ENCODE results near the gene DYNC2I2. TPM values are rescaled to one million over a fixed set of nuclear protein-coding genes. Genes with fewer than 3 reads are reported as not detected.
A peak's percentile ranks its signal among the peaks of the same experiment; 100 is the strongest.

The DYNC2I2 gene
- total RNA-seq, 1 donor from 2014 or later, result 45.9 TPM

DNA sequence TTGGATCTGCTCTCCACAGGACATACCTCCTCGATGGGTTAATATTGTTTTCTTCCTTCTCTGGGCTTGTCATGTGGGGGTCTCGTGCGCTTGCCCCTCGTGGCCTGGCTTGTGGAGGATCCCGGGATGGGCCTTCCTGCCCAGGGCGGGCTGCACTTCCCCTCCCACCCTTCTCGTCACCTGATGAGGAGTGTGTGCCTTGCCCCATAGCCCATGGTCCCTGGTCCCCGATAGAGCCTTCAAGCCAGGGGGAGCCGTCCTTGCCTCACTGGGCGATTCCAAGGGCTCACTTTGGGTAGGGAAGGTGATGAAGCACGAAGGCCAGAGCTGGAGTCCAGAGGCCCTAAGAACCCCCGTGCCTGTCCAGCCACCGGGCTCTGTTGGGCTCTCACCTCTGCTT is 28.7 kb downstream of the DYNC2I2 start:
- Histone ChIP-seq H3K27me3 (no peaks in the 10 kb centered on the region), H3K27ac (no peak overlapping the region), H2AFZ (replicated peaks) (no peak overlapping the region), H3K4me3 (no peak overlapping the region), H3K36me3 (no peaks in the 10 kb centered on the region), H4K20me1 (ENCODE audit: low read depth) (peaks cover 3% of the 10 kb centered on the region), H3K4me1 (no peaks in the 10 kb centered on the region), H3K9me3 (ENCODE audit: low read depth) (no peaks in the 10 kb centered on the region), H3F3A (ENCODE audit: low read depth) (no peaks in the 10 kb centered on the region), H3K79me2 (ENCODE audit: low read depth) (no peaks in the 10 kb centered on the region), H3K4me2 (no peak overlapping the region), H3K9ac (no peak overlapping the region)
- DNase-seq (ENCODE audit: low spot score), result no peak
- Mint-ChIP-seq H3K9me3 (no peaks in the 10 kb centered on the region), H3K27me3 (ENCODE audit: insufficient read depth, low read depth) (peaks cover 5% of the 10 kb centered on the region), H3K36me3 (peaks cover 30% of the 10 kb centered on the region), H3K4me1 (peaks cover 3% of the 10 kb centered on the region), H3K27ac (no peak overlapping the region), H3K4me3 (no peak overlapping the region)
- no peak for TF ChIP-seq EZH2 (IDR thresholded peaks at IDR 0.05)
- no peak for TF ChIP-seq EZH2phosphoT487 (IDR thresholded peaks at IDR 0.05)

DNA sequence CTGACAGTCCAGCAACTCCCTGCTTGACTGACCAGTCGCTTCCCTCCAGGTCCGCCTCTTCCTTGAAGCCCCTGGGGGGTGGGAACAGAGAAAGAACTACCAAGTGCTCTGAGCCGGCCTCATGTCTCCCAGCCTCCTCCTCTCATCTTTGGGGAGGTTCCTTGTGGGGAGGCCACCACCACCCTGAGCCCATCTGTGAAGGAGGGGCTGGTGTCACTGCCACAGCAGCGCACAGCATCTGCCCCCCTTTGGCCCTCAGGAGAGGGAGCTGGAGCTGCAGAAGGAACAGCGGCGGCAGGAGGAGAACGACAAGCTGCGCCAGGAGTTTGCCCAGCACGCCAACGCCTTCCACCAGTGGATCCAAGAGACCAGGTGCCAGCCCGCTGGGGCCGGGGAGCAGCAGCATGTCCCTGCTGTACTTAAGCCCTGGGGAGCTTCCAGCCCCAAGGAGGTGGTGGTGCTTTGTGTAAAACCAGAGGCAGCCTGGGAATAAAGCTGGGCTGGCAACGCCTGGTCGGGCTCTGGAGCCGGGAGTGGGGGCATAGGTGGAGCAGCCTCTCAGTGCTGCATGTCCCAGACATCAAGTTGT is 29.4 kb downstream of the DYNC2I2 start:
- Histone ChIP-seq H3K79me2 (ENCODE audit: low read depth) (no peaks in the 10 kb centered on the region), H3K27me3 (no peaks in the 10 kb centered on the region), H3K36me3 (no peaks in the 10 kb centered on the region), H3F3A (ENCODE audit: low read depth) (no peaks in the 10 kb centered on the region), H2AFZ (replicated peaks) (no peak overlapping the region), H3K4me1 (no peaks in the 10 kb centered on the region), H3K9ac (no peak overlapping the region), H3K4me3 (no peak overlapping the region), H3K9me3 (ENCODE audit: low read depth) (no peaks in the 10 kb centered on the region), H3K27ac (no peak overlapping the region), H4K20me1 (ENCODE audit: low read depth) (peaks cover 3% of the 10 kb centered on the region), H3K4me2 (no peak overlapping the region)
- peaks cover 6% of the 10 kb centered on the region for H3K27me3 Mint-ChIP-seq (ENCODE audit: insufficient read depth, low read depth)
- DNase-seq (ENCODE audit: low spot score), result no peak
- H3K27ac Mint-ChIP-seq, result no peak overlapping the region
- H3K36me3 Mint-ChIP-seq, result peaks cover 28% of the 10 kb centered on the region
- no peak for TF ChIP-seq EZH2phosphoT487 (IDR thresholded peaks at IDR 0.05)
- TF ChIP-seq, protein P1, sequence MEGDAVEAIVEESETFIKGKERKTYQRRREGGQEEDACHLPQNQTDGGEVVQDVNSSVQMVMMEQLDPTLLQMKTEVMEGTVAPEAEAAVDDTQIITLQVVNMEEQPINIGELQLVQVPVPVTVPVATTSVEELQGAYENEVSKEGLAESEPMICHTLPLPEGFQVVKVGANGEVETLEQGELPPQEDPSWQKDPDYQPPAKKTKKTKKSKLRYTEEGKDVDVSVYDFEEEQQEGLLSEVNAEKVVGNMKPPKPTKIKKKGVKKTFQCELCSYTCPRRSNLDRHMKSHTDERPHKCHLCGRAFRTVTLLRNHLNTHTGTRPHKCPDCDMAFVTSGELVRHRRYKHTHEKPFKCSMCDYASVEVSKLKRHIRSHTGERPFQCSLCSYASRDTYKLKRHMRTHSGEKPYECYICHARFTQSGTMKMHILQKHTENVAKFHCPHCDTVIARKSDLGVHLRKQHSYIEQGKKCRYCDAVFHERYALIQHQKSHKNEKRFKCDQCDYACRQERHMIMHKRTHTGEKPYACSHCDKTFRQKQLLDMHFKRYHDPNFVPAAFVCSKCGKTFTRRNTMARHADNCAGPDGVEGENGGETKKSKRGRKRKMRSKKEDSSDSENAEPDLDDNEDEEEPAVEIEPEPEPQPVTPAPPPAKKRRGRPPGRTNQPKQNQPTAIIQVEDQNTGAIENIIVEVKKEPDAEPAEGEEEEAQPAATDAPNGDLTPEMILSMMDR (IDR thresholded peaks at IDR 0.05), result no peak
- TF ChIP-seq EZH2 (IDR thresholded peaks at IDR 0.05), result no peak
- H3K9me3 Mint-ChIP-seq, result no peaks in the 10 kb centered on the region
- peaks cover 3% of the 10 kb centered on the region for H3K4me1 Mint-ChIP-seq
- H3K4me3 Mint-ChIP-seq, result no peak overlapping the region

DNA sequence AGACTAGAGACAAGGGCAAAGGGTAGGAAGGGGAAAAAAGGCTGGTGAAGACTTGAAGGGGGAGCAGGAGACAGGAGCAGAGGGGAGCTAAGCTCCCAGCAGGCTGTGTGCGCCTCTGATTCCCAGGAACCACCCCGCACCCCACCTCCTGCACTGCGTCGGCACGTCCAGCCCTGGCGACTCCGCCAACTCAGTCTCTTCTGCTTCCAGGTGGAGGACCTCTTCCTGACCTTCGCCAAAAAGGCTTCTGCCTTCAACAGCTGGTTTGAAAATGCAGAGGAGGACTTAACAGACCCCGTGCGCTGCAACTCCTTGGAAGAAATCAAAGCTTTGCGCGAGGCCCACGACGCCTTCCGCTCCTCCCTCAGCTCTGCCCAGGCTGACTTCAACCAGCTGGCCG is 30.5 kb downstream of the DYNC2I2 start:
- Mint-ChIP-seq H3K9me3 (no peaks in the 10 kb centered on the region), H3K4me3 (no peak overlapping the region), H3K27ac (no peak overlapping the region), H3K36me3 (peaks cover 33% of the 10 kb centered on the region), H3K27me3 (ENCODE audit: insufficient read depth, low read depth) (peaks cover 6% of the 10 kb centered on the region), H3K4me1 (peaks cover 3% of the 10 kb centered on the region)
- H3K9ac ChIP-seq, result no peak overlapping the region
- no peak overlapping the region for H3K4me2 ChIP-seq
- TF ChIP-seq EZH2 (IDR thresholded peaks at IDR 0.05) (no peak), EZH2phosphoT487 (IDR thresholded peaks at IDR 0.05) (no peak)
- TF ChIP-seq, protein P1 (IDR thresholded peaks at IDR 0.05), result no peak
- H3F3A ChIP-seq (ENCODE audit: low read depth), result no peaks in the 10 kb centered on the region
- no peaks in the 10 kb centered on the region for H3K4me1 ChIP-seq
- no peak for DNase-seq (ENCODE audit: low spot score)
- H2AFZ ChIP-seq (replicated peaks), result no peak overlapping the region
- H3K9me3 ChIP-seq (ENCODE audit: low read depth), result no peaks in the 10 kb centered on the region
- H3K79me2 ChIP-seq (ENCODE audit: low read depth), result no peaks in the 10 kb centered on the region
- H3K27ac ChIP-seq, result no peak overlapping the region
- H4K20me1 ChIP-seq (ENCODE audit: low read depth), result peaks cover 3% of the 10 kb centered on the region
- no peaks in the 10 kb centered on the region for H3K27me3 ChIP-seq
- H3K4me3 ChIP-seq, result no peak overlapping the region
- H3K36me3 ChIP-seq, result no peaks in the 10 kb centered on the region

DNA sequence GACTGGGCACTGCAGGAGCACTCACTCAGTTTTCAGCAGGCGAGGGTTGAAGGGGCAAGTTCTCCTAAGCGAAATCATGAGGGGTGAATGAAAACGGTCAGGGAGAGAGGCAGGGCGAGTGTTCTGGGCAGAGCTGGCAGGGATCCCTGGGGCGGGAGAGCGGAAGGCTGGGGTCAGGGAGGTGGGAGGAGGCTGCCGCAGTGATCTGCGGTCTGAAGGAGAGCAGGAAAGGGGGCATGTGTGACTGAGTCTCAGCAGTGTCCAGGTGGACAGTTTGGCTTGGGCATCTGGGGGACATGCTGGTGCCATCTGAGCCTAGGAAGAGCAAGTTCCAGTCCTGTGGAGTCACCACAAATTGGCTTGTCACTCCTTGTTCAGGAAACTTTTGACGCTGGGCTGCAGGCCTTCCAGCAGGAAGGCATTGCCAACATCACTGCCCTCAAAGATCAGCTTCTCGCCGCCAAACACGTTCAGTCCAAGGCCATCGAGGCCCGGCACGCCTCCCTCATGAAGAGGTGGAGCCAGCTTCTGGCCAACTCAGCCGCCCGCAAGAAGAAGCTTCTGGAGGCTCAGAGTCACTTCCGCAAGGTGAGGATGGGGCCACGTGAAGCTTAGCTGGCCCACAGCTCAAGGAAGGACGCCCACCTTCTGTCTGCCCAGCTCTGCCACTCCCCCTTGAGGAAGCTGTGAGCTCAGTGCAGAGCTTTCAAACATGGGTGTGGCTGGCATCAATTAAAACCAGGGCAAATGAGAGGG is 31.1 kb downstream of the DYNC2I2 start:
- Mint-ChIP-seq H3K27ac (no peak overlapping the region), H3K4me1 (peaks cover 3% of the 10 kb centered on the region), H3K36me3 (peaks cover 36% of the 10 kb centered on the region), H3K4me3 (no peak overlapping the region), H3K9me3 (no peaks in the 10 kb centered on the region), H3K27me3 (ENCODE audit: insufficient read depth, low read depth) (peaks cover 6% of the 10 kb centered on the region)
- Histone ChIP-seq H3K9me3 (ENCODE audit: low read depth) (no peaks in the 10 kb centered on the region), H3K79me2 (ENCODE audit: low read depth) (no peaks in the 10 kb centered on the region), H3K27ac (peak overlapping the region; percentile 6), H4K20me1 (ENCODE audit: low read depth) (peaks cover 3% of the 10 kb centered on the region), H3K4me3 (no peak overlapping the region), H3K36me3 (no peaks in the 10 kb centered on the region), H3K4me2 (no peak overlapping the region), H3K9ac (no peak overlapping the region), H3F3A (ENCODE audit: low read depth) (no peaks in the 10 kb centered on the region), H3K4me1 (no peaks in the 10 kb centered on the region), H3K27me3 (no peaks in the 10 kb centered on the region), H2AFZ (replicated peaks) (no peak overlapping the region)
- no peak for DNase-seq (ENCODE audit: low spot score)
- TF ChIP-seq EZH2phosphoT487 (IDR thresholded peaks at IDR 0.05), result no peak
- no peak for TF ChIP-seq EZH2 (IDR thresholded peaks at IDR 0.05)
- TF ChIP-seq, protein P1 (IDR thresholded peaks at IDR 0.05), result peak; percentile 7

Data from neural progenitor cell (in vitro differentiated cells).